Fibroblast of skin of right quadriceps (primary cell): ENCODE data around the gene MARK4.
"Not testable (repeated sequence)": the region's sequence is repeated elsewhere in the genome, so short reads cannot be mapped to it uniquely, and the experiment has no call there.

Source experiments
- DNase-seq: peaks from one replicate; pipeline ENCODE4 v3.0.0-alpha.2; 2013

The MARK4 gene

GRCh38 chr19:45306518-45307027, 55.5 kb downstream of the MARK4 start:
- no peak for DNase-seq

- DNase-seq = no peak
These were observed 56.3 kb downstream of the MARK4 start for GRCh38 chr19:45307361-45307760.

- DNase-seq = not testable (repeated sequence)
These were observed 58.3 kb downstream of the MARK4 start for GRCh38 chr19:45309322-45309721.

GRCh38 chr19:45311621-45312020, 60.5 kb downstream of the MARK4 start:
- DNase-seq = no peak

GRCh38 chr19:45312285-45312684, 61.2 kb downstream of the MARK4 start:
- DNase-seq = not testable (repeated sequence)

- DNase-seq = no peak
These were observed 63.7 kb downstream of the MARK4 start for GRCh38 chr19:45314708-45315245.

GRCh38 chr19:45315304-45315703, 64.2 kb downstream of the MARK4 start:
- no peak for DNase-seq

GRCh38 chr19:45320997-45321775, 70.1 kb downstream of the MARK4 start:
- DNase-seq = no peak

- DNase-seq = no peak
These were observed 70.8 kb downstream of the MARK4 start for GRCh38 chr19:45321848-45322247.

GRCh38 chr19:45322311-45322710, 71.2 kb downstream of the MARK4 start:
- DNase-seq = no peak

GRCh38 chr19:45322744-45323281, 71.7 kb downstream of the MARK4 start, which contains the start of gene CKM:
Gene CKM, minus strand, starts transcription at chr19:45322875. Its CDS starts 3,162 bp downstream, at chr19:45319713.
- no peak for DNase-seq

- DNase-seq = no peak
These were observed 72.6 kb downstream of the MARK4 start for GRCh38 chr19:45323671-45324081.

- DNase-seq = no peak
These were observed 73.4 kb downstream of the MARK4 start for GRCh38 chr19:45324349-45324907.

- DNase-seq = no peak
These were observed 76.5 kb downstream of the MARK4 start for GRCh38 chr19:45327404-45328143.

- no peak for DNase-seq
These were observed 80.3 kb downstream of the MARK4 start for GRCh38 chr19:45331411-45331810.

- no peak for DNase-seq
These were observed 82.7 kb downstream of the MARK4 start for GRCh38 chr19:45333609-45334303.

- DNase-seq = not testable (repeated sequence)
These were observed 83.8 kb downstream of the MARK4 start for GRCh38 chr19:45334881-45335280.

- DNase-seq = no peak
These were observed 85.7 kb downstream of the MARK4 start for GRCh38 chr19:45336696-45337251.

GRCh38 chr19:45339629-45340028, 88.6 kb downstream of the MARK4 start:
- no peak for DNase-seq

- DNase-seq = no peak
These were observed 89.3 kb downstream of the MARK4 start, which contains the start of gene KLC3 for GRCh38 chr19:45340232-45340898. Gene KLC3, plus strand, starts transcription at chr19:45340750. Its CDS starts 4,792 bp downstream, at chr19:45345542.

- DNase-seq = no peak
These were observed 89.9 kb downstream of the MARK4 start for GRCh38 chr19:45340899-45341453.
